Fibroblast of pulmonary artery (primary cell): Measurements from ENCODE around the gene DAGLA.

ENCODE experiments used
- DNase-seq: peaks from one replicate; pipeline ENCODE4 v3.0.0-alpha.2; 2010; ENCODE audit warnings: low read depth
- H3K4me3 ChIP-seq: replicated peaks from 2 replicates; pipeline ENCODE4 v1.5.1; 2011; ENCODE audit warnings: low read depth, mild to moderate bottlenecking, control low read depth, low read length, moderate library complexity
- TF ChIP-seq, protein P1 (sequence below): IDR thresholded peaks from 2 replicates; pipeline ENCODE4 v1.5.1; 2011; ENCODE audit warnings: mild to moderate bottlenecking, control low read depth, low read length, inconsistent platforms; ENCODE audit errors: missing control alignments

Gene DAGLA

DNA sequence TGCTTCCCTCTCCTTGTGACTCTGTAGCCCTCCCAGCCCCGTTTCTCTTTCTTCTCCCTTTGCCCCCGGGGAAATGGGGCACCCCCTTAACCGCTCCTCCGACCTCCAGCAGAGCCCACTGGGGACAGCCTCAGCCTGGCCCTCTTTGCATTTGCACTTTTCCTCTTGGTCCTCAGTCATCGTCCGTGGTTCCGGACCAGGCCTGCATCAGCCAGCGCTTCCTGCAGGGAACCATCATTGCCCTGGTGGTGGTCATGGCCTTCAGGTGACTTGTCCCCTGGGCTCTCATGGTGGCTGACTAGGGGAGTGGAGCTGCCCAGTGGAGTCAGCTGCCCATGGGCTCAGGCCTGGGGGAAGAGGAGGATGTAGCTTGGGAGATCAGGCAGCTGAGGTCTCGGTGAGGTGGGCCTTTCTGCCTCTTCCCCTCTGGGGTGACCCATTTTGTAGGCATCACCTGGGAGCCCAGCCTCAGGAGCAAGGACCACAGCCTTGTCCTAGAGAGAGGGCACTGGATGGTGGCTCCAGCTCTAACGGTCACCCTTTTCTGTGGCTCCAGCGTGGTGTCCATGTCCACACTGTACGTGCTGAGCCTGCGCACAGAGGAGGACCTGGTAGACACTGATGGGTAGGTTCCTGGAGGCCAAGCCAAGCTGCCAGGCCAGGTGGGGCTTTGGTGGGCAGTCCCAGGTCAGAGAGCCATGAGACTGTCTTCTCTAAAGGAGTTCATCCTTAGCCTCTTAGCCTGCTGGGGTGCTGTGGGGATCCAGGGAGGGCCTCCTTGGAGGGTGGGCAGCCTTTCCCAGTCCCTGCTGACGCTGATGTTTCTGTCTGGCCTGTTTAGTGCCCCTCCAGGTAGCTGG, 99.7 kb downstream of the DAGLA start:
- no peak overlapping the region for H3K4me3 ChIP-seq
- DNase-seq = no peak

DNA sequence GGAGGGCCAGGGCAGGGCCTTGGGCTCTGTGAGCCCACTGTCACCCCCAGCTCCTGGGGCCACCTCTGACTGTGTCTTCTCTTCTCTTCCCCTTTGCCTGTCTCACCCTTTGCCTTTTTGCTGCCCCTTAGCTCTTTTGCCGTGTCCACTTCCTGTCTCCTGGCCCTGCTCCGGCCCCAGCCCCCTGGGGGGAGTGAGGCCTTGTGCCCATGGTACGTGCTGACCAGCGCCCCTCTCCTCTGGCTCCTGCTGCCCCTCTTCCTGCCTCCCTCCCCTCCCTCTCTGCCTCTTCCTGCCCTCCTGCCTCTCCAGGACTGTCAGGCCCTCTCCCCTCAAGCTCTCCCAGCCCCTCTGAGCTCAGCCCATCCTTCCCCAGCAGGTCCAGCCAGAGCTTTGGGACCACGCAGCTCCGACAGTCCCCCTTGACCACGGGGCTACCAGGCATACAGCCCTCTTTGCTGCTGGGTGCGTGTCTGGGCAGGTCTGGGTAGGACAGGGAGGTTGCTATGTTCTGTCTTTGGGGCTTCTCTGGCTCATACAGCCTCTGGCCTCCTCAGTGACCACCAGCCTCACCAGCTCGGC, 100.5 kb downstream of the DAGLA start:
- no peak for DNase-seq
- H3K4me3 ChIP-seq = no peak overlapping the region
- TF ChIP-seq, protein P1, sequence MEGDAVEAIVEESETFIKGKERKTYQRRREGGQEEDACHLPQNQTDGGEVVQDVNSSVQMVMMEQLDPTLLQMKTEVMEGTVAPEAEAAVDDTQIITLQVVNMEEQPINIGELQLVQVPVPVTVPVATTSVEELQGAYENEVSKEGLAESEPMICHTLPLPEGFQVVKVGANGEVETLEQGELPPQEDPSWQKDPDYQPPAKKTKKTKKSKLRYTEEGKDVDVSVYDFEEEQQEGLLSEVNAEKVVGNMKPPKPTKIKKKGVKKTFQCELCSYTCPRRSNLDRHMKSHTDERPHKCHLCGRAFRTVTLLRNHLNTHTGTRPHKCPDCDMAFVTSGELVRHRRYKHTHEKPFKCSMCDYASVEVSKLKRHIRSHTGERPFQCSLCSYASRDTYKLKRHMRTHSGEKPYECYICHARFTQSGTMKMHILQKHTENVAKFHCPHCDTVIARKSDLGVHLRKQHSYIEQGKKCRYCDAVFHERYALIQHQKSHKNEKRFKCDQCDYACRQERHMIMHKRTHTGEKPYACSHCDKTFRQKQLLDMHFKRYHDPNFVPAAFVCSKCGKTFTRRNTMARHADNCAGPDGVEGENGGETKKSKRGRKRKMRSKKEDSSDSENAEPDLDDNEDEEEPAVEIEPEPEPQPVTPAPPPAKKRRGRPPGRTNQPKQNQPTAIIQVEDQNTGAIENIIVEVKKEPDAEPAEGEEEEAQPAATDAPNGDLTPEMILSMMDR = no peak

More for the DNA sequence above, 99.7 kb downstream of the DAGLA start:
- TF ChIP-seq, protein P1 = no peak

DNA sequence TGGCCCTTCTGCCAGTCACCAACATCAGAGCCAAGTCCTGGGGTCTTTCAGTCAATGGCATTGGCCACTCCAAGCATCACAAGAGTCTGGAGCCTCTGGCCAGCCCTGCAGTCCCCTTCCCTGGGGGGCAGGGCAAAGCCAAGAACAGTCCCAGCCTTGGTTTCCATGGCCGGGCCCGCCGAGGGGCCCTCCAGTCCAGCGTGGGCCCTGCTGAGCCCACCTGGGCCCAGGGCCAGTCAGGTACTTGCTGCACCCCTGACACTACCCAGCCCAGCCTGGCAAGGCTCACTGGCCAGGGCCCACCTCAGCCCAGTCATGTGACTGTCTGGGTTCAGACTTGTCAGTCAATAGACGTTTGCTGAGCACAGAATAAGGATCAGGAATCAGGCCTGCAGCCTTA, 101.4 kb downstream of the DAGLA start:
- no peak overlapping the region for H3K4me3 ChIP-seq
- TF ChIP-seq, protein P1 = no peak
- no peak for DNase-seq

DNA sequence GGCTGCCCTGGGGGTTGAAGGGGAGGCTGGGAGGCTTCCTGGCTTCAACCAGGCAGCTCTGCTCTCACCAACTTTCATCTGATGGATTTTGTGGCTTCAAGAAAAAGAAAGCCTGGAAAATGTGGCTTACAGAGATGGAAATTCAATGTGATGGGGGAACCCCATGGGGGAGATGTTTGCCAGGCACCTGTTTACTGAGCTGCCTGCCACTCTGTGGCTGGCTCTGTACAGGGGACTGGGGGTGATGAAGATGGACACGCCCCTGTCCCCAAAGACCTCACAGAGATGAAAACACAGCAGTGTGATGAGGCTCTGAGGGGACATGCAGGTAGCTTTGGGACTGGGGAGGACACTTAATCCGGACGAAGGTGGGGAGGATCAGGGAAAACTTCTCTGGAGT, 102.1 kb downstream of the DAGLA start:
- H3K4me3 ChIP-seq = no peak overlapping the region
- TF ChIP-seq, protein P1 = no peak
- DNase-seq = no peak

DNA sequence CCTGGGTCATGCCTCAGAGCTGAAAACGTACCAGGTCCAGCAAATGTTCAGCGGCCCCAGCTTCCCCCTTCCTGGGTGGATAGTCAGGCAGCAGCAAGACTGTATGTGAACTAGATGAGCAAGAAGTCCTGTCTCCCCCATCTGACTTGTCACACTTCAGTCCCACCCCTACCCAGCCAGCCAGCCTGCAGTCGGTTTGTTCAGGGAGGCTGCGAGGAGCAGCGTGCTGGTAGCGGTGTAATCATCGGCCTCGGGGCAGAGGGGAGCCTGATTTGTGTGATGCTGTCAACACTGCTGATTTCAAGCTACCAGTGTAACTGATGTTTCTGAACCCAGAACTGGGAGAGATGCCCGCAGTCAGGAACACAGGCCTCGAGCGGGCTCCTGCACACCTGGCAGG, 102.7 kb downstream of the DAGLA start:
- TF ChIP-seq, protein P1 = no peak
- no peak for DNase-seq
- no peak overlapping the region for H3K4me3 ChIP-seq

DNA sequence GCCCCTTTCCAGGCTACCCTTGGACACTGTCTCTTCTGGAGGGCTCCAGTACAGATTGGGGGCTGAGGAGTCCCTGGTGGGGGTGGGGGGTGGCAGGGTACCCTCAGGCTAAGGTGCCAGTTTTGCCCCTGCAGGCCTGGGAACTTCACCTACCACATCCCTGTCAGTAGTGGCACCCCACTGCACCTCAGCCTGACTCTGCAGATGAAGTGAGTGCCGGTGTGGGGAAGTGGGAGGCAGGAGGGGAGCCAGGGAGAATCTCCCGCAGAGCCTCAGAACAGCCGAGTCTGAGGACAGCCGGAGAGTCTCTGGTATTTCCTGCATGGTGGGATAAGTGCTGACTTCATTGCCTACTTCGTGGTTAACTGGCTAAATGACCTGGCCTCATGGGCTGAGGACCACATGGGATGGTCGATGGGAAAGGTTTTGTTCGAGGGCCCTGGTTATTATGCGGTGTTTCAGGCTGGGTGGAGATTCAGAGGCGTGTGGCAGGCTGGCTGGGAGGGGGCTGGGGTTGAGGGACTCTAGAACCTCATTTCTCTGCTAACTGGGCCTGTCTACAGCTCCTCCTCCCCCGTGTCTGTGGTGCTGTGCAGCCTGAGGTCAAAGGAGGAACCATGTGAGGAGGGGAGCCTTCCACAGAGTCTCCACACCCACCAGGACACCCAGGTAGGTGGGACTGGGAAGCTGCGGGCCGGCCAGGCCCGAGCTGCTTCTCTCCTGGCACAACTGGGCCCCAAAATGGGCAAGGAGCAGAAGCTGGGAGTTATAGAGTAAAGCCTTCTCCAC, 103.7 kb downstream of the DAGLA start:
- peak; percentile 56 for DNase-seq
- H3K4me3 ChIP-seq = no peak overlapping the region
- TF ChIP-seq, protein P1 = no peak
